Osteocyte (in vitro differentiated cells): ENCODE results near the gene HIVEP3. TPM values are rescaled to one million over a fixed set of nuclear protein-coding genes. Genes with fewer than 3 reads are reported as not detected.

Experiments used
- DNase-seq: peaks from one replicate; pipeline ENCODE4 v3.0.0; 2021; ENCODE audit warnings: mixed read lengths; ENCODE audit not compliant: unreplicated experiment; ENCODE audit errors: extremely low spot score
- H3K27ac Mint-ChIP-seq: one replicate; pipeline ENCODE4 v1.8.0; 2021; ENCODE audit warnings: mild to moderate bottlenecking, mixed read lengths; ENCODE audit not compliant: unreplicated experiment
- H3K27me3 Mint-ChIP-seq: one replicate; pipeline ENCODE4 v1.8.0; 2021; ENCODE audit warnings: mixed read lengths; ENCODE audit not compliant: unreplicated experiment
- H3K36me3 Mint-ChIP-seq: one replicate; pipeline ENCODE4 v1.8.0; 2021; ENCODE audit warnings: mixed read lengths; ENCODE audit not compliant: unreplicated experiment
- H3K4me1 Mint-ChIP-seq: one replicate; pipeline ENCODE4 v1.8.0; 2021; ENCODE audit warnings: mixed read lengths; ENCODE audit not compliant: unreplicated experiment
- H3K4me3 Mint-ChIP-seq: one replicate; pipeline ENCODE4 v1.8.0; 2021; ENCODE audit warnings: mild to moderate bottlenecking, moderate library complexity, mixed read lengths; ENCODE audit not compliant: unreplicated experiment
- H3K9me3 Mint-ChIP-seq: one replicate; pipeline ENCODE4 v1.8.0; 2021; ENCODE audit warnings: mixed read lengths; ENCODE audit not compliant: unreplicated experiment
- total RNA-seq: library from RNA; stranded (reverse); gene quantifications from 2 replicates; pipeline ENCODE4 v1.2.1, GENCODE V29; 2021
- TF ChIP-seq, protein P1 (sequence below): fragments of 200-600 bp; sonication (generic); IDR thresholded peaks from 2 replicates; pipeline ENCODE4 v1.5.0; 2021; ENCODE audit warnings: antibody characterized with exemption, mild to moderate bottlenecking, moderate library complexity

HIVEP3 gene
- total RNA-seq, 1 donor from 2014 or later: 0.97 TPM

DNA sequence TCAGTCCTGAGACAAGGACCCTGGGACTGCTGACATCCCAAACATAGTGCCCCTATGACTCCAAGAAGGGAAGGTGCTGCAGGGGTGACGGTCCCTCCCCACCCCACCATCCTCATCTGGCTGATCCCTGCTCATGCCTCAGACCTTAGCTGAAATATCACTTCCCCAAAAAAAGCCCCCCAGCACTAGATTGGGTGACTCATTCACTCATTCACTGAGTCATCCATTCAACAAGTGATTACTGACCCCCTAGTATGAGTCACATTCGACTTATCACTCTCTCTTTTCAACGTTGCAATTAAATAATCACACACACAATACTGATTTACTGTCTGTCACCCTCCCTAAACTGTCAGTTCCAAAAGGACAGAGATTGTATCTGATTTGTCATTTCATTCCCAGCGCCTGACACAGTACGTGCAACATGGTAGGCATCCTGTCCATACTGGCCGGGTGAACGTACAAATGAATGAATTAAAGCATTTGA lies 48.6 kb downstream of the HIVEP3 start:
- no peaks in the 10 kb centered on the region for H3K36me3 Mint-ChIP-seq
- TF ChIP-seq, protein P1, sequence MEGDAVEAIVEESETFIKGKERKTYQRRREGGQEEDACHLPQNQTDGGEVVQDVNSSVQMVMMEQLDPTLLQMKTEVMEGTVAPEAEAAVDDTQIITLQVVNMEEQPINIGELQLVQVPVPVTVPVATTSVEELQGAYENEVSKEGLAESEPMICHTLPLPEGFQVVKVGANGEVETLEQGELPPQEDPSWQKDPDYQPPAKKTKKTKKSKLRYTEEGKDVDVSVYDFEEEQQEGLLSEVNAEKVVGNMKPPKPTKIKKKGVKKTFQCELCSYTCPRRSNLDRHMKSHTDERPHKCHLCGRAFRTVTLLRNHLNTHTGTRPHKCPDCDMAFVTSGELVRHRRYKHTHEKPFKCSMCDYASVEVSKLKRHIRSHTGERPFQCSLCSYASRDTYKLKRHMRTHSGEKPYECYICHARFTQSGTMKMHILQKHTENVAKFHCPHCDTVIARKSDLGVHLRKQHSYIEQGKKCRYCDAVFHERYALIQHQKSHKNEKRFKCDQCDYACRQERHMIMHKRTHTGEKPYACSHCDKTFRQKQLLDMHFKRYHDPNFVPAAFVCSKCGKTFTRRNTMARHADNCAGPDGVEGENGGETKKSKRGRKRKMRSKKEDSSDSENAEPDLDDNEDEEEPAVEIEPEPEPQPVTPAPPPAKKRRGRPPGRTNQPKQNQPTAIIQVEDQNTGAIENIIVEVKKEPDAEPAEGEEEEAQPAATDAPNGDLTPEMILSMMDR: no peak
- peaks cover 6% of the 10 kb centered on the region for H3K4me1 Mint-ChIP-seq
- H3K27me3 Mint-ChIP-seq: no peaks in the 10 kb centered on the region
- no peak overlapping the region for H3K4me3 Mint-ChIP-seq
- no peak for DNase-seq
- H3K27ac Mint-ChIP-seq: no peak overlapping the region
- H3K9me3 Mint-ChIP-seq: no peaks in the 10 kb centered on the region

DNA sequence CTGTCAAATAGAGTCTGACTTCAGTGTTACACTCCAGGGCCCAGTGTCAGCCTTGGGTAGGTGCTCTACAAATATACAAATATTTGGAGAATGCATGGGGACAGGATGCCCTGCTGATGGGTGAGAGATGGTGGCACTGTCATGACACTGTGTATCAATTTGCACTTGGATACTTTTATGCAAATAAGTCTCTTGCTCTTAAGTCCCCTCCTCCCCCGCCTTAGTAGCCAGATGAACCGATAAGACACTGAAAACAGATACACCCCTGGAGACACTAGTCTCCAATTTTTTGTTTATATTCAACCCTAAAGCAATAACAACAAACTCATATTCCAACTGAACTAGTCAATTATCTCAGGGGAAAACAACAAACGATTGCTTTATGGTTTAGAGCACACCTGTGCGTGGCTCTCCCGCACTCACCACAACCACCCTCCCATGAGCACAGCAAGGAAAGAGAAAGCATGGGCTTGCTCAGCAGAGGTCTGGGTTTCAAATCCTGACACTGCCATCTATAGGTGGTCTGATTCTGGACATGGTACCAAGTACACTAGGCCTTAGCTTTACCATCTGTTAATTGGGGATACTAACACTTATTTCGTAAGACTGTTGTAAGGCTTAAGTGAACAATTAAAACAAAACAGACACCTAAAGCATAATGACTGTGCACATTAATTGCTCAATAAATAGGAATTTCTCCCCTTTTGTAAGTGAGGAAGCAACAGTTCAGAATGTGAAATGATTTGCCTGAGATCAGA lies 50.3 kb downstream of the HIVEP3 start:
- Mint-ChIP-seq H3K4me1 (peaks cover 6% of the 10 kb centered on the region), H3K27ac (no peak overlapping the region), H3K4me3 (no peak overlapping the region), H3K36me3 (no peaks in the 10 kb centered on the region), H3K9me3 (no peaks in the 10 kb centered on the region), H3K27me3 (no peaks in the 10 kb centered on the region)
- no peak for DNase-seq
- TF ChIP-seq, protein P1: no peak

DNA sequence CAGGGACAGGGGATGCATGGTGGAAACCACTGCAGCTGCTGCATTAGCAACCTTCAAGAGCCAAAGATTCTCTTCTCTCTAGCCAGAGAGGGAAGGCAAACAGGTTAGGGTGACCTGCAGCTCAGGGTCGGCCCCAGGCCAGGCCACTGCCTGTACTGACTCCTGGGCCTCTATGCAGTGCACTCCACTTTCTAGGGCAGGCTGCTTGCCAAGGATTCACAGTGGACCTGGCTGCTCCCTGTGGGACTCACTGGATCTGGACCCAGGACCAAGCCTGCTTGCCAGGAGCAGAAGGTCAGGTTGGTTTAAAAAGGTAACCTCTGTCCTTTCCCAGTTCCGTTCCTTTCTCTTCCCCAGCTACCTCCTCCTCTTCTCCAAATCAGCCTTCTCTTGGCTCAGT lies 52.4 kb downstream of the HIVEP3 start:
- no peaks in the 10 kb centered on the region for H3K9me3 Mint-ChIP-seq
- H3K27ac Mint-ChIP-seq: no peak overlapping the region
- no peaks in the 10 kb centered on the region for H3K36me3 Mint-ChIP-seq
- H3K4me3 Mint-ChIP-seq: no peak overlapping the region
- no peak for DNase-seq
- no peaks in the 10 kb centered on the region for H3K27me3 Mint-ChIP-seq
- TF ChIP-seq, protein P1: no peak
- peaks cover 28% of the 10 kb centered on the region for H3K4me1 Mint-ChIP-seq

DNA sequence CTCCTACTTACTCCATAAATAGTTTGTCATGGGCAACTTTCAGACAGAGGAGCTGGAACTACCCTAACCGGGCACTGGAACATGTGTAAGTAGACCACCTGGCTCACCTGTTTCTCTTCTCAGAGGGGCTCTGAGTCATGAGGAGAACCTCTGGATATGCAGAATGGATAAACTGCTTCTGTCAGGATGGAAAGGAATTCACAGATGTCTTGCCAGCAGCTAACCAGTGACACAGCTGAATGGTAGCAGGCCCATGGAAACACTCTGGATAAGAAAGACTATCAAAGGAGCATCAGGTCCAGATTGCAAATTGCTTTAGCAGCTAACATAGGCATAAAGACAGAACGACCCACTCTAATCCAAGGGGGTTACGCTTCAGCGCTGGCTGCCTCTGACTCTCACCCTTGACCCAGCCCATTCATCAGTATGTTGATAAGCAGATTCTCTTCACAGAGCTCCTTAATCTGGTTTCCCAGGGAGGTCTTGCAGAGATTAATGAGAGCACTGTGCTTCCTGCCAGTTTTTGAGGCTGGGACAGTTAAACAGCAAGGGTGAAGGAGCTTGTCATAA lies 54.2 kb downstream of the HIVEP3 start:
- no peaks in the 10 kb centered on the region for H3K27me3 Mint-ChIP-seq
- peaks cover 25% of the 10 kb centered on the region for H3K4me1 Mint-ChIP-seq
- H3K4me3 Mint-ChIP-seq: no peak overlapping the region
- TF ChIP-seq, protein P1: no peak
- DNase-seq: no peak
- H3K9me3 Mint-ChIP-seq: no peaks in the 10 kb centered on the region
- H3K27ac Mint-ChIP-seq: no peak overlapping the region
- no peaks in the 10 kb centered on the region for H3K36me3 Mint-ChIP-seq

DNA sequence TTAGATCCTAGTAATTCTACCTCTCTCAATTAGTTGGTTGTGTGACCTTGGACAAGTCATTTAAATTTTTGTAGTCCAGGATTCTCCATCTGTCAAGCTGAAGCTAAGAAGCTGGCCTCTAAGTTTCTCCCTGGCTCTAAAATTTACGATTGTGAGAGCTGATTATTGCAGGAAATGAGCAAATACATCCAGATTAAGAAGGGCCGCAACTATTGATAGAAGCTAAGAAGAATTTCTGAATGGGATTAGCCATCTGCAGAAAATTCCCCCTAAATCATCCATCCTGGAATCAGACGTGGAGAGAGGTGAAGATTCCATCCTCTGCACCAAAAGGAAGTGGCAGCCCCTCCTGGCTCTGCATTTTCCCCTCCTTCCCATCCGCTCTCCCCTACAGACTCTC lies 55.0 kb downstream of the HIVEP3 start:
- H3K9me3 Mint-ChIP-seq: no peaks in the 10 kb centered on the region
- TF ChIP-seq, protein P1: no peak
- no peaks in the 10 kb centered on the region for H3K36me3 Mint-ChIP-seq
- peaks cover 25% of the 10 kb centered on the region for H3K4me1 Mint-ChIP-seq
- no peak for DNase-seq
- no peak overlapping the region for H3K4me3 Mint-ChIP-seq
- no peak overlapping the region for H3K27ac Mint-ChIP-seq
- H3K27me3 Mint-ChIP-seq: no peaks in the 10 kb centered on the region
